HPDE6-E6E7 (cell line): Measurements from ENCODE around the gene UGDH.
A peak's percentile ranks its signal among the peaks of the same experiment; 100 is the strongest.
"Not testable (repeated sequence)": the region's sequence is repeated elsewhere in the genome, so short reads cannot be mapped to it uniquely, and the experiment has no call there.

Source experiments
- DNase-seq: peaks from one replicate; pipeline ENCODE4 v3.0.0; 2011; ENCODE audit warnings: missing footprints; ENCODE audit errors: extremely low spot score

Gene UGDH

DNA sequence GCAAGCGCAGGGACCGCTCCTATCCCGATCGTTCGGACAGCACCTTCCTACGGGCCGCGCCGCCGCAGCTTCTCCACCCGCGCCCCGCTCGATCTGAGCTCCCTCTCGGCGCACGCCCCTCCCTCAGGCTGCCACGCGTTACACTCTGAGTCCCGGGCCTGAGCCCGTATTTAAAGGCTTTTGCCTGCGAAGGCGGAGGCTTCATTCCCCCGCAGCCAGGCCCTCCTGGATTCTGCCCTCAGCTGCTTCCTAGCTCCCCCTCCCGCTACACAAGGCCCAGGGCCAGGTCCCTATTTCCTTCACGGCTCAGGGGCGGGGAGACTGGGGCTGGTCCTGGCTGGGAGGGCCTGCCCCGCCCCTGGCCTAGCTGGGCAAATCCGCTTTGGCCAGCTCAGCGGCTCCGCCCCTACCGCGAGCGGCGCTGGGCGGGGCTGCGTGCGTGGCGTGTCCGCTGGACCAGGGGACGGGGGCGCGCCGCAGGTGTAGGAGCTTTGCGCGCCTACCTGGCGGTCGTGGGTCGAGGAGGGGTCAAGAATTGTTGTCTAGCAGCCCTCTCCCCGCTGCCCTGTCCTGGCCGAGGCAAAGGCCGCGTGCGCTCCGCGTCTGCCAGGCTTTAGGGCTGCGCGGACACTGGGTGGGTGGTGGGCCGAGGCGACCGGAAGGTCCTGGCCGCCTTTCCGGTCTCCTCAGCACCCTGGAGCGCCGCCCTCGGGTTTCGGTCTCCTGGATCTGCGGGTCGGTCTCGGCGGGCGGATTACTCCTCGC, at the start of gene UGDH:
Gene UGDH, minus strand, starts transcription at position 144 of the 765 bp plus-strand sequence. CDS start 5,927 bp downstream, outside the sequence.
- peak; percentile 94 for DNase-seq

GRCh38 chr4:39574946-39575345, 47.7 kb upstream of the UGDH start:
- no peak for DNase-seq

DNA sequence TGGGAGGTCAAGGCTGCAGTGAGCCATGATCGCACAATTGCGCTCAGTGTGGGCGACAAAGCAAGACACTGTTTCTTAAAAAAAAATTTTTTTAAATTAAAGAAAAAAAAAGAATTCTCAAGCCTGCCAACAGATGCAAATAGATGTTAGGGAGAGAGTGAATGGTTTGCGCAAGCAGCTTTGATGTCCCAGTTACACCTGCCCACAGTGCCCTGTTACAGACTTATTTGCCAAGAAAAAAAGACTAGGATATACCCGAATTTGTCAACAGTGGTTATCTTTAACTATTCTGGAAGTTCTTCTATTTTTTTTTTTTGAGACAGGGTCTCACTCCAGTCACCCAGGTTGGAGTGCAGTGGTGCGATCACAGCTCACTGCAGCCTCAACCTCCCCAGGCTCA, 44.3 kb upstream of the UGDH start:
- no peak for DNase-seq

- DNase-seq: no peak
Measured at GRCh38 chr4:39571054-39571453, 43.8 kb upstream of the UGDH start.

GRCh38 chr4:39569209-39569608, 42.0 kb upstream of the UGDH start:
- DNase-seq: no peak

DNA sequence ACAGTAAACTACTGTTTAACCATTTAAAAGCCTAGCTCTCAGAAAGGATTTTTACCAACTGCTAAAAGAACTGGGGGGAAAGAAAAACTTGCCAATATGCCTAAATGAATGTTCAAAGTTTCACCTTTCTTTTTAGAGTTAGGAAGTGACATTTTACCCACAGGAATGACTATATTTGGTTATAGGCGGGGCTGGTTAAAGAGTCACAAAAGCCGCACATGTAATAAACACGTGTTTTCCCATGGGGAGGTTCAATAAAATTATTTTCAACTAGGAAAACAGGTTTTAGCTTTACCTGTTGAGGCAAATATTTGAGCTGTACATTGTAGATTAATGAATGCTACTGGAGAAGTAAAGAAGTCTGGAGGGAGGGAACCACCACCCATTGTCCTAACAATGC, 41.6 kb upstream of the UGDH start:
- DNase-seq: peak; percentile 49

DNA sequence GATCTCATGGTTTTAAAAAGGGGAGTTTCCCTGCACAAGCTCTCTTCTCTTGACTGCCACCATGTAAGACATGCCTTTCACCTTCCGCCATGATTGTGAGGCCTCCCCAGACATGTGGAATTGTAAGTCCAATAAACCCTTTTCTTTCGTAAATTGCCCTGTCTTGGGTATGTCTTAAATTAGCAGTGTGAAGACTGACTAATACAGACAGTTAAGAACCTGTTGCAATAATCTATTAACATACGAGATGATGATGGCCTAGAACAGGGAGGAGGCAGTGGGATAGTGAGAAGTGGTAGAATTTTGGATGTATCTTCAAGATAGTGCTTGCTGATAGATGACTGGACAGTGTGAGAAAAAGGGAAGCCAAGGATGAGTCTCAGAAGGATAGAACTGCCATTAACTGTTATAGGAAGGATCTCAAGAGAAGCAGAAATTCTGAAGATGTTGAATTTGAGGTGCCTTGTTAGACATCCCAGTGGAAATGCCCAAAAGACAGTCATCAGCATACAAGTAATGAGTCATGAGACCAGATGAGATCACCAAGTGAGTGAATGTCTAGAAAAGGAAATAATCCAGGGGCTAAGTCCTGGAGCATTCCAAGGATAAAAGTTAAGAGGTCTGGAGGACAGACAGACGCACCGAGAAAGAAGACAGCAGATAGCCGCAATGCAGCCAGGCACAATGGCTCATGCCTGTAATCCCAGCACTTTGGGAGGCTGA, 38.8 kb upstream of the UGDH start:
- DNase-seq: peak; percentile 51

DNA sequence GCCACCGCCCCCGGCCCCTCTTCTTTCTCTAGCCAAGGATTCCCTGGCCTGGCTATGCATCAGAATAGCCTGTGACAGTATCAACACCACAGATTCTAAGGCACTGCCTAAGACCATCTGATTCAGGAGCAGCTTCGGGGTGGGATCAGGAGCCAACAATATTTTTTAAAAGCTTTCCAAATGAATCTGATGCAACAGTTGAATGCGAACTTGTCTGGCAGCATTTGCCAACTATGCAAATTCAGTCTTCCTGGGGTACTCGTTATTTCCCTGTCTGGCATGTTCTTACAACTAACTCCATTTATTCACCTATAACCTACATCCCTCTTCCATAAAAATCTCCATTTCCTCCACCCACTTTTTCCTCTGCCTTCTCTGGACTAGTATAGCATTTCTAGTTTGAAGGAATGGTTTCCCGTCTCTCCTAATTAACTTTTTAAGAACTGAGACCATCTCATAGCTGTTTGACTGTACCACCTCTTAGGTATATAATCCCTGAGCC, 36.2 kb upstream of the UGDH start:
- no peak for DNase-seq

DNA sequence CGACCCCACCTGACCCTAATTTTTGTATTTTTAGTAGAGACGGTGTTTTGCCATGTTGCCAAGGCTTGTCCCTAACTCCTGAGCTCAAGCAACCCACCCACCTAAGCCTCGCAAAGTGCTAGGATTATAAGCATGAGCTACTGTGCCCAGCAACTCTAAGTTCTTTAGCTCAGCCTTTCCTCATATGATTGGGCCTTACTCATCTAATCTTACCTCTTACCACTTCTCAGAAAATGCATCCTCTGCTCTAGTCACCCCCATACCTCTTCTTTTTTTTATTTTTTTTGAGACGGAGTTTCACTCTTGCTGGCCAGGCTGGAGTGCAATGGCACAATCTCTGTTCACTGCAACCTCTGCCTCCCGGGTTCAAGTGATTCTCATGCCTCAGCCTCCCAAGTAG, 35.6 kb upstream of the UGDH start:
- no peak for DNase-seq

- no peak for DNase-seq
Measured at GRCh38 chr4:39559626-39560025, 32.4 kb upstream of the UGDH start.

DNA sequence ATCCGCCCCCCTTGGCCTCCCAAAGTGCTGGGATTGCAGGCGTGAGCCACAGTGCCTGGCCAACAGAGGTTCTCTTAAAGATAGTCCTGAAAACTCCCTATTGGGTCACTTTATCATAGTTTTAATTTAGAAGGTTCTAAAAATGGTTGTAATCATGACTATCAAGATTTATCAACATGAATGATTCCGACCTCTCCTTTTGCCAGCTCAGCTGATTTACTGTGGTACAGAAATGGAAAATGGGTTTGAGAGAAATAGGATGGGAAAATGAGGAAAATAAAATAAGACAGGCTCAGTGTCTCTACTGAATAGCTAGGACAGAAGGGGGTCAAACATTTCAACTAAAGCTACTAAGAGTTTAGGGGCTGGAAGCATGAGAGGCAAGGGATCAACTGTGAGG, 28.2 kb upstream of the UGDH start:
- DNase-seq: no peak

GRCh38 chr4:39548425-39549067, 21.3 kb upstream of the UGDH start:
- no peak for DNase-seq

DNA sequence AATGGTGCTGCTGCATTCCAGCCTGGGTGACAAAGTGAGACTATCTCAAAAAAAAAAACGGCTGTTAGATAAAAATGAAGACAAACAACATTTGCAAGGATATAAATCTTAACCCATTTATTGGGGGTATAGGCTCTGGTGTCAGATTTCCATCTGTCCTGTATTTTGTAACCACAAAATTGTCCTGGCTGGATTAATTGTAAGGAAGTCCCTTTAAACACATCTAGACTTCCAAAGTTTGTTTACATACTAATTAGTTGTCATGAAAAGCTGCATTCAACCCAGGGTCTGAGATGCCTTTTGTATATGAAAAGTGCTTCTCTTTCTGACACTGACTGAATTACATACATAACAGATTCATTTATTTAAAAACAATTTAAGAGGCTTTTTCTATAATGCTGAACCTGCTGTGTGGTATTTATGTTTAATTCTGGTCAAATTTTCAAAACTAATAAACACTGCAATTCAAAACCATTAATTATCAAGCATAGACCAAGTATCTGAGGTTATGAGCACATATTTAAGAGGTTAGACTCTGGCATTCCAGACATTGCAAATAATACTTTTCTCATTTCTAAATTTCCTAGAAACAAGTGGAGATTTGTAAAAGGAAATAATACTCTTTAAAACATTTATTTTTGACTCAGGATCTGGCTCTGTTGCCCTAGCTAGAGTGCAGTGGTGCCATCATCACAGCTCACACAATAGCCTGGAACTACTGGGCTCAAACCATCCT, 17.5 kb upstream of the UGDH start:
- no peak for DNase-seq

- DNase-seq: not testable (repeated sequence)
Measured at GRCh38 chr4:39544080-39544479, 16.8 kb upstream of the UGDH start.

DNA sequence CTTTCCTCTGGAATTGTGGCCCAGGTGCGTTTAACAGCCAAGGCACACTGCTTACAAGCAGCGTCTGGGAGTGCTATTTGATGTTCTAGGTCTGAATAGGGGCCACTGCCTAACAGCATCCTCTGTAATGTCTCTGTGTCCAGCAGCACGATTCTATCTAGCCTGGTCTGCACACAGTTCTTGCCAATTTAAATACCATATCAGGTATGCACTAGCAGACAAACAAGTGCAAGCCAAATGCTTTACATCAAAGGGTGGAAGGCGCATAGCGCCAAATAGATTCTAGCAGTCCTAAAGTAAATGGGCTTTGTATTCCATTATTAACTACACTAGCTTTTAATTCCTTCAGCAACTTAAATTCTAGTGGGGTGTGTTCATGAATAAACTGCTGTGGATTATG, 15.8 kb upstream of the UGDH start:
- DNase-seq: no peak

DNA sequence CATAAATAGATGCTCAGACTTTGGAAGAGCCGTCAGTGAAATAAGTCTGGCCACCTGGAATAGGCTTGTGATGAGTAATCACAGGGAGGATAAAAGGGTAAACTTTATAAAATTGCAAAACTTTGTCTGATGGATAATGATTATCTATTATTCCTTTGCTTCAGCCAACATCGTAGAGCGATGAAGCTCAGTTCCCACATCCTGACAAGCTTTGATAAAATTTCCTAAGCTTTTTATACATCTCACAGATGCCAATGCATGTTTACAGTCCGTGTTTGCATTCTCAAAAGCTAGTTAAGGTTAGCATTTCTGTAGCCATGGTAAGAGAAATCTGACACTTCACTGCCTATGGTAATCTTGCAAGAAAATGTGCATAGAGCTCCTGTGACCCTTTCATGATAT, 15.4 kb upstream of the UGDH start:
- DNase-seq: no peak

DNA sequence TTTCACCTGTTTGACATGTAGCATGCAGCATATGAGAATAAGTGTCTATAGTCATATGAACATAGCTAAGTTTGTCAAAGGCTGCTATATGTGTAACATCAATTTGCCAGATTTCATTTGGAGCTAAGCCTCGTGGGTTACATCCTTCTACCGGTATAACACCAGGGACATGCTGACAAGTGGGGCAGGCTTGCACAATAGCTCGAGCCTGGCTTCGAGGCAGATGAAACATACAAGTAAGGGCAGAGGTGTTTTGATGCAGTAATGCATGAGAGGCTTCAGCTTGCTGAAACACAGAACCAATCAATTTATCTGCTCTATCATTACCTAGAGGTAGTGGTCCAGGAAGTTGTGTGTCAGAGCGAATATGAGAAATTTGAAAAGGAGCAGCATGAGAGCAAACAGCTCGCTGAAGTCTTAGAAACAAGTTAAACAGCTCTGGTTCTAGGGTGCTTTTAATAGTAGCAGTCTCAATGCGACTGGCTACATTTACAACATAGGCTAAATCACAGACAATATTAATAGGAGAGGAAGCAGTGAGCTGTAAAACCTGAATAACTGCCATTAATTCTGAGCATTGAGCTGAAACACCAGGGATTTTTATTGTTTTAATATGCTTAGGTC, 14.9 kb upstream of the UGDH start:
- no peak for DNase-seq

GRCh38 chr4:39539089-39539611, 11.9 kb upstream of the UGDH start:
- no peak for DNase-seq

GRCh38 chr4:39533541-39533940, 6.3 kb upstream of the UGDH start:
- no peak for DNase-seq

- not testable (repeated sequence) for DNase-seq
Measured at GRCh38 chr4:39532237-39532636, 5.0 kb upstream of the UGDH start.

DNA sequence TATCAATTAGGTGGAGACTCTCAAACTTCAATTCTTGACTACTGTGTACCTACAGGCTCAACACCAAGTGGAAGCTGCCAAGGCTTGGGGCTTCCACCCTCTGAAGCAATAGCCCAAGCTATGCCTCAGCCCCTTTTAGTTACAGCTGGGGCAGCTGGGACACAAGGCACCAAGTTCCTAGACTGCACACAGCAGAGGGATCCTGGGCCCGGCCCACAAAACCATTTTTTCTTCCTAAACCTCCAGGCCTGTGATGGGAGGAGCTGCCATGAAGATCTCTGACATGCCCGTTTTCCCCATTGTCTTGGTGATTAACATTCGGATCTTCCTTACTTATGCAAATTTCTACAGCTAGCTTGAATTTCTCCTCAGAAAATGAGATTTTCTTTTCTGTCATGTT, 3.4 kb upstream of the UGDH start:
- no peak for DNase-seq
